Fibroblast of lung (primary cell): ENCODE results near the gene ELMO2. TPM values are rescaled to one million over a fixed set of nuclear protein-coding genes. Genes with fewer than 3 reads are reported as not detected.

ENCODE experiments used
- DNase-seq, 2 donors: peaks; one replicate each; pipeline versions ENCODE4 v3.0.0 to v3.0.0-alpha.2; 2010; ENCODE audit warnings: low read depth in 2 of 2
- H2AFZ ChIP-seq: 2 replicates; pipeline ENCODE4 v1.5.1; 2012; ENCODE audit warnings: low read length, control low read depth, inconsistent platforms
- H3K27ac ChIP-seq: 2 replicates; pipeline ENCODE4 v1.5.1; 2011; ENCODE audit warnings: low read length, control low read depth; ENCODE audit not compliant: insufficient read depth
- H3K27me3 ChIP-seq: 2 replicates; pipeline ENCODE4 v1.5.1; 2011; ENCODE audit warnings: mild to moderate bottlenecking, low read length; ENCODE audit not compliant: control insufficient read depth, insufficient read depth
- H3K36me3 ChIP-seq: 2 replicates; pipeline ENCODE4 v1.5.1; 2011; ENCODE audit warnings: low read length; ENCODE audit not compliant: control insufficient read depth, insufficient read depth
- H3K4me1 ChIP-seq: 2 replicates; pipeline ENCODE4 v1.5.1; 2011; ENCODE audit warnings: low read length; ENCODE audit not compliant: control insufficient read depth, insufficient read depth; ENCODE audit errors: extremely low read depth
- H3K4me2 ChIP-seq: 2 replicates; pipeline ENCODE4 v1.5.1; 2011; ENCODE audit warnings: low read length, control low read depth; ENCODE audit not compliant: insufficient read depth; ENCODE audit errors: extremely low read depth
- H3K4me3 ChIP-seq, 4 experiments: fragments of 200-600 bp in 1 of 4; sonication (generic) in 1 of 4; replicated peaks in 1 of 4; 2 replicates each; pipeline ENCODE4 v1.5.1; 2011 to 2016; ENCODE audit warnings: low read length in 4 of 4, low read depth in 3 of 4, mild to moderate bottlenecking in 3 of 4, control low read depth in 2 of 4, inconsistent platforms in 1 of 4, mixed read lengths in 1 of 4; ENCODE audit not compliant: insufficient read depth in 1 of 4; ENCODE audit errors: control extremely low read depth in 1 of 4
- H3K79me2 ChIP-seq: 2 replicates; pipeline ENCODE4 v1.5.1; 2012; ENCODE audit warnings: mild to moderate bottlenecking, low read length, inconsistent platforms; ENCODE audit not compliant: control insufficient read depth, insufficient read depth
- H3K9ac ChIP-seq: 2 replicates; pipeline ENCODE4 v1.5.1; 2011; ENCODE audit warnings: mild to moderate bottlenecking, low read length, control low read depth; ENCODE audit not compliant: insufficient read depth
- H3K9me3 ChIP-seq: 2 replicates; pipeline ENCODE4 v1.5.1; 2012; ENCODE audit warnings: low read depth, low read length; ENCODE audit not compliant: control insufficient read depth, insufficient read depth
- H4K20me1 ChIP-seq: 2 replicates; pipeline ENCODE4 v1.5.1; 2011; ENCODE audit warnings: low read length; ENCODE audit not compliant: control insufficient read depth, insufficient read depth; ENCODE audit errors: extremely low read depth
- EZH2 ChIP-seq: IDR thresholded peaks from 2 replicates; pipeline ENCODE4 v1.5.1; 2012; ENCODE audit warnings: low read length, control low read depth, mild to moderate bottlenecking; ENCODE audit errors: missing control alignments
- polyA plus RNA-seq, 2 donors: library from polyadenylated mRNA; depleted of rRNA in 1 of 2; stranded (reverse) in 1 of 2; unstranded in 1 of 2; fragments of >200 nt; gene quantifications; 2 replicates each; pipeline ENCODE4 v1.2.1, GENCODE V29; 2011 to 2012; ENCODE audit warnings: missing spikeins in 1 of 2
- total RNA-seq: library from RNA; depleted of rRNA; stranded (reverse); fragments of >200 nt; gene quantifications from 2 replicates; pipeline ENCODE4 v1.2.1, GENCODE V29; 2014
- TF ChIP-seq, protein P1 (sequence below), 2 donors: IDR thresholded peaks in 1 of 2; conservative IDR thresholded peaks in 1 of 2; 1 replicate in 1 of 2; 2 replicates in 1 of 2; pipeline ENCODE4 v1.5.1; 2011 to 2012; ENCODE audit warnings: low read length in 2 of 2, control low read depth in 1 of 2, inconsistent platforms in 1 of 2, low read depth in 1 of 2, mild to moderate bottlenecking in 1 of 2

ELMO2 gene
- total and polyA plus RNA-seq, 2 donors (not counting 1 experiment from before 2014, with no cell fraction given): 33.7 to 43.8 TPM

DNA sequence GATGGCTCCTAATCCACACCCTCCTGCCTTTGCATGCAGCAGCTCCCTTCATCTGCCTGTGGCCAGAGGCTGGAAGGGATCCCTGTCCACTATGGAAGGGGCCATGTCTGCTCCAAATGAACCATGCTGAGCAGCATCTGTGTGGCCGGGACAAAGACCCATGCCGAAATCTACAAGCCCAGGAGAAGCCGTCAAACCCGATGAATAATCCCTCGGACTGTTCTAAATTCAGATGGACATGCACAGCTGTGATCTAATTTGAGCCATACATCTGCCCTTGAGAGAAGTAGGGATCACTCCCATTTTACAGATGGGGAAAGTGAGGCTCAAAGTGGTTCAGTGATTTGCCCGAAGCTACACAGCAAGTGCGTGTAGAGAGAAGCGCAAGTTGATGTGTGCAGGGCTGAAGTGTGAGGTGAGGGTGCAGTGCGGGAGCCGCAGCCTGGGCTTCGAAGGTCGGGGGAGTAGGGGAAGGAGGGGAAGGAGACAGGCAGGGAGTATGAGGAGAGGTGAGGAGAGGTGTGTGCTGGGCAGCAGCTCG, 75.5 kb downstream of the ELMO2 start:
- Histone ChIP-seq H3K36me3 (no peaks in the 10 kb centered on the region), H3K4me1 (no peaks in the 10 kb centered on the region), H4K20me1 (no peaks in the 10 kb centered on the region), H3K9ac (no peak overlapping the region), H3K79me2 (no peaks in the 10 kb centered on the region), H3K27ac (no peak overlapping the region), H3K9me3 (no peaks in the 10 kb centered on the region), H3K4me3 (no peak overlapping the region), H2AFZ (no peak overlapping the region), H3K27me3 (peaks cover 23% of the 10 kb centered on the region), H3K4me2 (no peak overlapping the region)
- DNase-seq: no peak
- TF ChIP-seq, protein P1, sequence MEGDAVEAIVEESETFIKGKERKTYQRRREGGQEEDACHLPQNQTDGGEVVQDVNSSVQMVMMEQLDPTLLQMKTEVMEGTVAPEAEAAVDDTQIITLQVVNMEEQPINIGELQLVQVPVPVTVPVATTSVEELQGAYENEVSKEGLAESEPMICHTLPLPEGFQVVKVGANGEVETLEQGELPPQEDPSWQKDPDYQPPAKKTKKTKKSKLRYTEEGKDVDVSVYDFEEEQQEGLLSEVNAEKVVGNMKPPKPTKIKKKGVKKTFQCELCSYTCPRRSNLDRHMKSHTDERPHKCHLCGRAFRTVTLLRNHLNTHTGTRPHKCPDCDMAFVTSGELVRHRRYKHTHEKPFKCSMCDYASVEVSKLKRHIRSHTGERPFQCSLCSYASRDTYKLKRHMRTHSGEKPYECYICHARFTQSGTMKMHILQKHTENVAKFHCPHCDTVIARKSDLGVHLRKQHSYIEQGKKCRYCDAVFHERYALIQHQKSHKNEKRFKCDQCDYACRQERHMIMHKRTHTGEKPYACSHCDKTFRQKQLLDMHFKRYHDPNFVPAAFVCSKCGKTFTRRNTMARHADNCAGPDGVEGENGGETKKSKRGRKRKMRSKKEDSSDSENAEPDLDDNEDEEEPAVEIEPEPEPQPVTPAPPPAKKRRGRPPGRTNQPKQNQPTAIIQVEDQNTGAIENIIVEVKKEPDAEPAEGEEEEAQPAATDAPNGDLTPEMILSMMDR (conservative IDR thresholded peaks at IDR 0.05 in 1 of 2, IDR thresholded peaks at IDR 0.05 in 1 of 2; ENCODE audit: low read depth in 1 of 2, low read length in 2 of 2): no peak
- TF ChIP-seq EZH2: no peak

DNA sequence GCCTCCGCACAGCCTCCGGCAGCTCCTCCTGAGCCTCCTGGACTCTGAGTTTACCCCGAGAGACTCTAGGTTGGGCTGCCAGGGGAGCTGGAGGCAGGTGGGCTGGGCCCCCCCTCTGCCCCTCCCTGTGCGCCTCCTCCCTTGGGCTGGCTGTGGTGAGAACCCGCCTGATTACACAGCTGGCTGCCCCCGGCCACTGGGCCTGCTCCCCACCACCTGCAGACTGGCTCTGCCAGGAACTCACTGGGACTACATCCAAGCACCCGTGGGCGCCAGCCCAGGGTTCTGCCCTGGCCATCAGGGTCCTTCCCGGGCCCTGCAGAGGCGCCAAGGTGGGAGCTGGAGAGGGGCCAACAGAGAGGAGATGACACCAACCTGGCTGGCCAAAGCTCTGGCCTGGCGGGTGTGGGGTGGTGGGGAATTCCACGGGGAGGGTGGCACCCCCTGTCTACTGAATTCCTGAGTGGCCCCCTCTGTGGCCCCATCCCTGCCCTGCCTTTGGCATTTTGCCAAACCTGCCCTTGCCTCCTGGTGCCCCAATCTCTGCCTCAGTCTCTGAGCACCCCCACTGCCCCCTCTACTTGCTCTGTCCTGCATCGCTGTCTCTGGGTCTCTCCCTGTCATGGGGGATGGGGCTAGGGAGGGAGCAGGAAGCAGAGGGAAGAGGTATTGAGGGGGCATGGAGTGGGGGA, 76.2 kb downstream of the ELMO2 start:
- Histone ChIP-seq H3K9ac (no peak overlapping the region), H3K36me3 (no peaks in the 10 kb centered on the region), H3K4me1 (no peaks in the 10 kb centered on the region), H3K4me3 (no peak overlapping the region), H3K27ac (no peak overlapping the region), H3K27me3 (peaks cover 17% of the 10 kb centered on the region), H3K9me3 (no peaks in the 10 kb centered on the region), H2AFZ (no peak overlapping the region), H4K20me1 (no peaks in the 10 kb centered on the region), H3K4me2 (no peak overlapping the region), H3K79me2 (no peaks in the 10 kb centered on the region)
- TF ChIP-seq EZH2: no peak
- TF ChIP-seq, protein P1 (conservative IDR thresholded peaks at IDR 0.05 in 1 of 2, IDR thresholded peaks at IDR 0.05 in 1 of 2; ENCODE audit: low read depth in 1 of 2, low read length in 2 of 2): no peak
- DNase-seq: no peak

DNA sequence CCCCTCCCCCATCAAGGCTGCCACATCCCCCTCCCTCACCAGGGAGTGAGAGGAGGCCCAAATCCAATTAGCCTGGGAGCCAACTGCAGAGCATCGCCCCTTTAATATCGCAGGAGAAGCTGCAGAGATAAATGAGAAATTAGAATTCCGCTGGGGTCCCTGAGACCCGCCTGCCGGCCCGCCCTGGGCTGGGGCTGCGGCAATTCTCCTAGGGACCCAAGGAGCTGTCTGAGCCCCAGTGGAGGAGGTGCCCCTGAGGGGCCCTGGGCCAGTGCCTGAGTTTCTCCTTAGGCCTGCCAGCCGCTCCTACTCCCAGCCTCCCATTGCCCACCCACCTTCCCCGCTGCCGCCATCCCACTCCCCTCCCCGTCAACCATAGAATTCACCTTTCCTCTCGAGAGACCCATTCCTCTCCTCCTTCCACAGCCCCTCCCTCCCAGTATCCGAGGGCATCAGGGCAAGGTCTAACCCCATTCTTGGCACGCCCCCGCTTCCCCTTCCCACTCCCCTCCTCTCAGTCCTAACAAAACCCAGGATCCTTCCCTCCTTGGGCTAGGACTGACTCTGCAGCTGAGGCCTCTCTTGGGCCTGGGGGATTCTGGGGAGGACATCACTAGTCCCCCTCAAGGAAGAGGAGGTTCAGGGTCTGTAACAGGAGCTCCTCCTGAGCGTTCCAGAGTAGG, 78.1 kb downstream of the ELMO2 start:
- Histone ChIP-seq H3K9me3 (no peaks in the 10 kb centered on the region), H3K36me3 (no peaks in the 10 kb centered on the region), H3K79me2 (no peaks in the 10 kb centered on the region), H4K20me1 (no peaks in the 10 kb centered on the region), H2AFZ (no peak overlapping the region), H3K4me1 (no peaks in the 10 kb centered on the region), H3K27ac (no peak overlapping the region), H3K27me3 (peaks cover 11% of the 10 kb centered on the region), H3K4me2 (no peak overlapping the region), H3K4me3 (no peak overlapping the region), H3K9ac (no peak overlapping the region)
- DNase-seq: no peak
- TF ChIP-seq, protein P1 (conservative IDR thresholded peaks at IDR 0.05 in 1 of 2, IDR thresholded peaks at IDR 0.05 in 1 of 2; ENCODE audit: low read depth in 1 of 2, low read length in 2 of 2): no peak
